Embryonic facial prominence (tissue), 1 donor: ENCODE measurements around the gene MAPK4.
"Not testable (repeated sequence)": the region's sequence is repeated elsewhere in the genome, so short reads cannot be mapped to it uniquely, and the experiment has no call there.

Source experiments
- DNase-seq: peaks from one replicate; pipeline ENCODE4 v3.0.0-alpha.2; 2016; ENCODE audit errors: extremely low spot score

The MAPK4 gene

DNA sequence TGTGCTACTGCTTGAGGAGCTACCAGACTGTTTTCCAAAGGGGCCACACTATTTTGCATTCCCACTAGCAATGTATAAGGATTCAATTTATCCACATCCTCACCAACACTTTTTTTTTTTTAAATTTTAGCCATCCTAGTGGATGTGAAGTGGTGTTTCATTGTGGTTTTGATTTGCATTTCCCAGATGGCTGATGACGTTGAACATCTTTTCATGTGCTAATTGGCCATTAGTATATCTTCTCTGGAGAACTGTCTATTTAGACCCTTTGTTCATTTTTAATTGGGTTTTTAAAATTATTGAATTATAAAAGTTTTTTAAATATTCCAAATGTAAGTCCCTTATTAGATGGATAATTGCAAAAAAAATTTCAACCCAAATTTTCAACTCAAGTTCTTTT is 121.1 kb downstream of the MAPK4 start:
- no peak for DNase-seq

DNA sequence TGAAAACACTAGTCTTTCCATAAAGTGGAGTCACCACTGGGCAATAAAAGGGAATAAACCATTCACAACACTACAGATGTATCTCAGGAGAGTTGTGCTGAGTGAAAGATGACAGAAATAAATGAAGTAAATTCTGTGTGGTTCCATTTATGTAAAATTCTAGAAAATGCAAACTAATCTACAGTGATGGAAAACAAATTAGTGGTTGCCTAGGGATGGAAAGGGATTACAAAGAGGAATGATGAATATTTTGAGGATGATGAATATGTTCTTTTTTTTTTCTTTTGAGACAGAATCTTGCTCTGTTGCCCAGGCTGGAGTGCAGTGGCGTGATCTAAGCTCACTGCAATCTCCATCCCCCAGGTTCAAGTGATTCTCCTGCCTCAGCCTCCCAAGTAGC is 123.0 kb downstream of the MAPK4 start:
- no peak for DNase-seq

DNA sequence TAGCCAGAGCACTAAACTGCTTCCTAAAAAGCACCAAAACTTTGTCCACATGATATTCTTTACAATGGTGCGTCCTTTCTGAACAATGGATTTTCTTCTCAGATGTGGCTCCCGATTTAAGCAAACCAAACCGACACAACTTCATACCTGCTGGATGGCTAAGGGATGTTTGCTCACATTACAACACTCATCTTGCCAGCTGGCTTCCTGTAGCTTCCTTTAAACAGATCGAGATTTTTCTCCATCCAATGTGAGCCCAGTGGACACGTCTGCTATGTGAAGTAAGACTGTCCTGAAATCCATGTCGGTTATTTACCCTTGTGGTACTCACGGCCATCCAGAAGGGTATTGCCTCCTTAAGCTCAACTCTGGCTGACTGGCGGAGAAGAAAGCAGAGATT is 126.5 kb downstream of the MAPK4 start:
- DNase-seq, result no peak

- no peak for DNase-seq
These were observed 127.6 kb downstream of the MAPK4 start for GRCh38 chr18:50687491-50687890.

GRCh38 chr18:50689578-50689977 is 129.7 kb downstream of the MAPK4 start:
- no peak for DNase-seq

DNA sequence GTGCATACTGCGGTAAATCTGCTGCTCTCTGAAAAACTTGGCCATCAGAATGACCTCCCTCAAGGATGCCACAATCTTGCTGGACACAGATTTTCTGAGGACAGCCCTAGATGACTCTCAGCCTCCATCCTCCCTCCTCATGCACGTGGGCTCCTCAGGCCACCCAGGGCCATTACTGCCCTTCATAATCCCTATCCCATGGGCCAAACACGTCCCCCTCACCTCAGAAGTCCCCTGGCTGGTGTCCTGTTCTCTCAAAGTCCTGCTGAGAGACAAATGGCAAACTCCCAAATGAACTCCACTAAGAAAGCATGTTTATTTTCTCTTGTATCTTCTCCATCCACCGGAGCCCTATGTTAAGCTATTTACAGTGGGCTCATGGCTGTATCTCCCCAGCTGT is 134.3 kb downstream of the MAPK4 start:
- no peak for DNase-seq

- no peak for DNase-seq
These were observed 135.7 kb downstream of the MAPK4 start for GRCh38 chr18:50695431-50696176.

DNA sequence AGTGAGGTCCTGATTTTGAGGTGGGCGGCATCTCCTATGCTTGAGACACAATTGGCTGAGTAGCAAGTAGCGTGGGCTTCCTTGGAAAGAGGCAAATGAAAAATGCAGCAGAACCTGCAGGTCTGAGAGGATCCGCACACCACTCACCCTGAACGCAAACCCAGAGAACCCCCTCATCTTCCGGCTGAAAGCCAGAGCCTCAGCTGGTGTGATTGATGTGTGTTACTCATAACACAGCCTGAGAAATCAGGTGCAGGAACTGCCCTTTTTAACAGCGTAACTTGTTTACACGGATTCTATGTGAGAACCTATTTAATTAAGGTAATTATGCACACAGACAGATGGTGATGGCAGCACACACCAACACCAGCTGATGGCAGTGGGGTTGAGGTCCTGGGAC is 136.5 kb downstream of the MAPK4 start:
- no peak for DNase-seq

DNA sequence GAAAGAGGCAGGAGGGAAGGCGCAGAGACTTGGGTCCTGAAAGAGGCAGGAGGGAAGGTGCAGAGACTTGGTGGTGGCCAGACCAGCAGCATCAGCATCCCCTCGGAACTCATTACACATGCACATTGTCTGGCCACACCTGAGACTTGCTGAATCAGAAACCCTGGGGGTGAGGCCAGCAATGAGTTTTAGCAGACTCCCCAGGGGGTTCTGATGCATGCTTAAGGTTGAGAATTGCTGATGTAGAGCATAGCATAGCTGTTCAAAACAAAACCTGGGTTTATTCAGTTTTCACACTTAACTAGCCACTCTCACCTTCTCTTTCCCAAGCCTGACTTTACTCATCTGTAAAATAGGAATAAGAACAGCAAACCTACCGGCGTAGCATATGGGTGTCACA is 137.0 kb downstream of the MAPK4 start:
- DNase-seq, result no peak

DNA sequence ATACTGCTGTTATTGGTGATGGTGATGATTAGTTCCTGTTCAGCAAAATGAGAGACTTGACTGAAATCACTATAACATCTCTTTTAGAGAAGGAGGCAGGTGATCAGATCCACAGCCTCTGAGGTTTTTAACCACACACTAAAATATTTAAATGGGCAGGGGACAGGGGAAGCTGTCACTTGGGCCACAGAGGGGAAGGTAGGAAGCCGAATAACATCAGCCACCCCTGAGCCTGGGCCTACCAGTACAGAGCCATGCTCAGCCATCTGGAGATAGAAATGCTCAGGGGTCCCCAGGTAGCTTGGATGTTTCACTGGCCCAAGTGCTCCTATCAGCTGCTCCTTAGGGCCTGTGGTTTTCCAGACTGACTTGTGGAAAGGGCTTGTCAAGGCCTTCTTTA is 137.6 kb downstream of the MAPK4 start:
- no peak for DNase-seq

DNA sequence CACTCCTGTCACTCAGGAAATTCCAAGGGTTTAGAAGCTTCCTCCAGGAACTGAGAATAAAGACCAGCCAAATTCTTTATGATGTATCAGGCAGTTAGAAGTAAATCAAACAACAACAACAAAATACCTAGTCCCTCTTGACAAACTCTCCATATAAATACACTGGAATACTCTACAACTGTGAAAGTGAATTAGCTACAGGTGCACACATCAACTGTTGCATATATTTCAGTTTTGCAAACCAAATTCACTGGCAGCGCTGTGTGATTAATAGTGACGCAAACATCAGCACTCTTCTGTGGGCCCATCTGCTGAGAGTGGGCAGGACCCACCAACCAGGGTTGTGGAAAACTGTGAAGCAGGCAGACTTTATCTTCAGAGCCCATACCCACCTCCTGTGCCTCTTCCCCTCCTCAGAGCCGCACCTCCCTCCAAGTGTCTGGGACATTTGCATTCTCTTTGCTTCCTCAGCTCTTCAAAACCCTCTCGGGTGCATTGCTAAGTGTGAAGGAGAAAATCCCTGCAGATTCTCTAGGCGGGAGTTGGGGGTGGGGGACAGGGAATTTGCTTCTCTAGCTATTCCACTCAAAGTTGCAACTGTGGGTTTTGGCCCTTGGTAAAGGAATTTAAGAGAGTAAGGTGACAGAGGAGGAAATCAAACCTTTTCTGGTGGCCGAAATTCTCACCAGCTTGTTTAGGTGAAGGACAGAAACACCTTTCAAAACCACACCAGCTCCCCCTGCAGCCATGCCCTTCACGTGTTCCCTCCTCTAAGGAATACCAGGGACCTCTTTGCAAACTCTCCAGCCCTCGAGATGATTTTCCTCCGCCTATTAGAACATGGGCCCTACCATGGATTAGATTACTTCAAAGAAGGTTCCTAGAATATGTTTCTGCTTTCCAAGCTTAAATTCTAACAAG is 140.6 kb downstream of the MAPK4 start:
- DNase-seq, result no peak

- no peak for DNase-seq
These were observed 144.6 kb downstream of the MAPK4 start for GRCh38 chr18:50704357-50704940.

DNA sequence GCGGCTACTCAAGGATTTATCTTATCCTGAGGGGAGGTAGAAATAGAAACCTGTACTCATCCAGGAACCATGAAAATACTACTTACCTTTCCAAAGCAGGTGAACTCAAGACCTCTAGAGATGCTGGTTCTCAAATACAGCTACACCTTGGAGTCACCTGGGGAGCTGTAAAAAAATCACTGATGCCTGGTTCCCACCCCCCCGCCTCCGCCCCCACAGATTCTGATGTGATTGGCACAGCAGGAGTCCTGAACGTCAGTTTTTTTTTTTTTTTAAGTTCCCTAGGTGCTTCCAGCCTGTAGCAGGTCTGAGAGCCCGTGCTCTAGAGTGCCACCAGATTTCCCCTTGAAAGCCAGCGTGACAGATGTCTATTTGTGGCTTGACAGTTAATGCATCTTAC is 146.3 kb downstream of the MAPK4 start:
- DNase-seq, result no peak

DNA sequence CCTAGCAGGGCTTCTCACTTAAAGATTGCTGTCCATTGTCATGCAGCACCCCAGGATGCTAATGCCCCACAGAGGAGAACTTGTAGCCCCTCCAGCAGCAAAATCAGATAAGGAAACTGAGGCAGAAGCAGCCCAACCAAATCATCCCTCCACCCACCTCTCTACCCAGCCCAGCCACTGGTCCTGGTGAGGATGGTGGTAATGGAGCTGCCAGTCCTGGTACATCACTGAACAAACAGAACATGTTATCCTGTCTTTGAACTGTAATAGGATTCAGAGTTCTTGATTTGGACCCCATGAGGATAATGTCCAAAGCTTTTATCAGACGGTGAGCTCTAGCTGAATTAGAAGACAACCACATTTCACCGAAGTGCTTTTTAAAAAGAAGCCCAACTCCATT is 146.8 kb downstream of the MAPK4 start:
- no peak for DNase-seq

DNA sequence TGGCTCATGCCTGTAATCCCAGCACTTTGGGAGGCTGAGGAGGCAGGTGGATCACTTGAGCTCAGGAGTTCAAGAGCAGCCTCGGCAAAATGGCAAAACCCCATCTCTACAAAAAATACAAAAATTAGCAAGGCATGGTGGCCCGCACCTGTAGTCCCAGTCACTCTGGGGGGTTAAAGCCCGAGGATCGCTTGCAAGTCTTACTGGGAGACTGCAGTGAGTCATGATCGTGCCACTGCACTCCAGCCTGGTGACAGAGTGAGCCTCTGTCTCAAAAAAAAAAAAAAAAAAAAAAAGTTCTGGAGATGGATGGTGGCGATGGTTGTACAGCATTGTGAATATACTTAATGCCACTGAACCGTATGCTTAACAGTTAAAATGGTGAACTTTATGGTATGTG is 147.4 kb downstream of the MAPK4 start:
- not testable (repeated sequence) for DNase-seq

DNA sequence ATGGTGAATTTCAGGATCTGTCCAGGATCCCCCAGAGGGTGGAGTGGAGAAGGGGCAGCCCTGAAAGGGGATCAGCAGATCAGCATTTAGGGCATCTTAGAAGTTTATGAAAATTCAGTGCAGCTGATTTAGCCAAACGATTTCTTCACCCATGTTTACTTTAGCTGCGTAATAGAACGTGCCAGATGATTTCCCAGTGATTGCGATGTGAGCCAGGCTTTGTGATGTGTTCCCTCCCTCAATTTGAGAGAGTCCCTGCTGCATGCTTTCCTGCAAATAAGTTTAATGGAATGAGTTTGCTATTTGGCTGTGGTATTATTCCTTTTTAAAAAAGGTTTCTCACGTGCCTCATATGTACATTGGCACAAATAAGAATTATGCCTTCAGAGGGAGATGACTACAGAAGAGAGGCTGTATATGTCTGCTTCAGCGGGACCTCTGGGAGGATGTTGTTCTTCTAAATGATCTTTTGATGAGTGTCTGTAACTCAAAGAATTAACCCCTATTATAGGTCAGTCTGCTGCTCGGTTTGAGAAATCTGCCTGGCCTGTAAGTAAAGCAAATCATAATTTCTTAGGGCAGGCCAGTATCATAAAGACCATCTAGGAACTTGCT is 148.1 kb downstream of the MAPK4 start:
- no peak for DNase-seq

DNA sequence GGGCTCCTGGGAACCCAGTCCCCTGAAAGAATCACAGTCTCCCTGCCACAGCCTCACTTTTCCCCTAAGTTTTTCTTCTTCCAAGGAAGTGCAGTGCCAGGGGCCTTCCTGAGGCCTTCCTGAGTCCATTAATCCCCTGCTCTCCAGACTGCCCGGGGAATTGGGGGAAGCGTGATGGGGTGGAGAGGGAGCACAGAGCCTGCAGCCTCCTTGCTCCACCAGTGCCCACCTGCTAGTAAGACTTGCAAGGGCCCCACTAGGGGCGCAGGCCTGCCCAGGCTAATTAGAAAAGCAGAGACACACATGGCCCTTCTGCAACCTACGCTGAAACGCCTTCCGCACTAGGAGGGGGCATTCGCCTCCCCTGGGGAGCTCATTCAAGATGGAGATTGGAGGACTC is 149.3 kb downstream of the MAPK4 start:
- DNase-seq, result no peak

DNA sequence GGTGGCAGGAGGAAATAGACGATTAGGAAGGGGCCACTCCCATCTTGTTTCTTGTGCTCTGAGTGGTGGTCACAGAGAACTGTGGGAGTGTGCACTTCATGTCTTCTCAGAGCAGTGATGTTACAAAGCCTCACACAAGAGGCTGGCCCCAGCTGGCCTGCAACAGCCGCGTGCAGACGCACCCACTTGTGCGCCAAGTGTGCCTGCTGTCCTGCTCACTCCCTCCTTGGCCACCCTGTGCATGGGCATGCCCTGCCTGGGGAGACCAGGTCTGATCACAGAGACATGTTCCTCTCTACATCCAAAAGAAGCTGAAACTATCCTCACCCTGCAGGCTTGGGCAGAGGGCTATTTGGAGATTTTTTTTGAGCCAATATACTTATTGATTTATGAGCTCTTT is 151.5 kb downstream of the MAPK4 start:
- DNase-seq, result no peak

- no peak for DNase-seq
These were observed 156.0 kb downstream of the MAPK4 start for GRCh38 chr18:50715919-50716318.

DNA sequence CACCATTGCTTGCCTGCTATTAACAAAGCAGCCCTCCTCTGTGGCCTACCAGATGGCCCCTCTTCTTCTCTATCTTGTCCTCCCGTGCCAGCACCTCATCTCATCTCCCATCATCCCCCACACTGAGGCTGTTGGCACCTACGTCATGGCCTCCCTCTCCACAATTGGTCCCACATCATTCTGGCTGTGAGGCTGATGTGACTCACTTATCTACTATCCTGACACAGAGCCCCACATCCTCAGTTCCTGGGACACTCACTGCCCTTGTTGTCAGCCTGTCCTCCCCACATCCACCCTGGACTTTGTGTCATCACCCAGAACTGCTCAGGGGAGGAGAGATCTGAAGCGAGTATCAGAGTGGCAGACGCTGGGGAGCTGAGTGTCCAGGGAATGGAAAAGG is 157.0 kb downstream of the MAPK4 start:
- no peak for DNase-seq

GRCh38 chr18:50717563-50717962 is 157.7 kb downstream of the MAPK4 start:
- no peak for DNase-seq
